ENCODE data around the gene CDC42EP2. TPM values are rescaled to one million over a fixed set of nuclear protein-coding genes. Genes with fewer than 3 reads are reported as not detected.

CDC42EP2 gene
- polyA plus RNA-seq, 1 experiment = 23.2 TPM

GRCh38 chr11:65356394-65356972 is 41.8 kb downstream of the CDC42EP2 start:
- no peak for TF ChIP-seq CTCF (IDR thresholded peaks at IDR 0.05; ENCODE audit: insufficient read depth, low read depth, low read length)
- POLR2A ChIA-PET = no interaction called here

GRCh38 chr11:65357856-65358356 is 43.2 kb downstream of the CDC42EP2 start:
- DNase-seq (ENCODE audit: low read depth) = no peak
- ChIA-PET POLR2A (interaction anchor here (0.5 to 0.7 kb wide), 4 partner anchors 60 to 142 kb away, joined by 3 to 11 read pairs (median 6); no protein-coding TSS in a partner anchor), CTCF (no interaction called here)
- no peak for TF ChIP-seq CTCF (IDR thresholded peaks at IDR 0.05; ENCODE audit: insufficient read depth, low read depth, low read length)
- H3K4me3 ChIP-seq (ENCODE audit: low read depth, low read length) = no peak overlapping the region
- peaks cover 5% of the 10 kb centered on the region for H3K27me3 ChIP-seq (ENCODE audit: control insufficient read depth, insufficient read depth, low read length)
- no peaks in the 10 kb centered on the region for H3K36me3 ChIP-seq (ENCODE audit: control insufficient read depth, insufficient read depth, low read length)

More at GRCh38 chr11:65356394-65356972, 41.8 kb downstream of the CDC42EP2 start:
- DNase-seq (ENCODE audit: low read depth) = no peak
- CTCF ChIA-PET = interaction anchor here (0.8 to 1.3 kb wide), 4 partner anchors 25 to 152 kb away, joined by 3 read pairs; no protein-coding TSS in a partner anchor
- Histone ChIP-seq H3K4me3 (ENCODE audit: low read depth, low read length) (no peak overlapping the region), H3K36me3 (ENCODE audit: control insufficient read depth, insufficient read depth, low read length) (peaks cover 6% of the 10 kb centered on the region), H3K27me3 (ENCODE audit: control insufficient read depth, insufficient read depth, low read length) (peaks cover 5% of the 10 kb centered on the region)

GRCh38 chr11:65362320-65362931 is 47.8 kb downstream of the CDC42EP2 start:
- no peak overlapping the region for H3K4me3 ChIP-seq (ENCODE audit: low read depth, low read length)
- no peak for DNase-seq (ENCODE audit: low read depth)
- TF ChIP-seq CTCF (IDR thresholded peaks at IDR 0.05; ENCODE audit: insufficient read depth, low read depth, low read length) = no peak
- POLR2A ChIA-PET = no interaction called here
- no peaks in the 10 kb centered on the region for H3K36me3 ChIP-seq (ENCODE audit: control insufficient read depth, insufficient read depth, low read length)
- peaks cover 1% of the 10 kb centered on the region; the same call in 1 of the 2 replicates for H3K27me3 ChIP-seq (ENCODE audit: control insufficient read depth, insufficient read depth, low read length)
- CTCF ChIA-PET = interaction anchor here (1.5 to 1.6 kb wide), 2 partner anchors 54 to 148 kb away, joined by 4 to 6 read pairs; no protein-coding TSS in a partner anchor

GRCh38 chr11:65362966-65363365 is 48.3 kb downstream of the CDC42EP2 start:
- no peak for TF ChIP-seq CTCF (IDR thresholded peaks at IDR 0.05; ENCODE audit: insufficient read depth, low read depth, low read length)
- no peak for DNase-seq (ENCODE audit: low read depth)
- no peak overlapping the region for H3K4me3 ChIP-seq (ENCODE audit: low read depth, low read length)
- H3K27me3 ChIP-seq (ENCODE audit: control insufficient read depth, insufficient read depth, low read length) = peaks cover 1% of the 10 kb centered on the region; the same call in 1 of the 2 replicates
- H3K36me3 ChIP-seq (ENCODE audit: control insufficient read depth, insufficient read depth, low read length) = no peaks in the 10 kb centered on the region
- ChIA-PET CTCF (interaction anchor here (1.6 kb wide), 1 partner anchor 53 kb away, joined by 6 read pairs; no protein-coding TSS in a partner anchor), POLR2A (no interaction called here)

GRCh38 chr11:65363770-65364169 is 49.1 kb downstream of the CDC42EP2 start:
- no peak for TF ChIP-seq CTCF (IDR thresholded peaks at IDR 0.05; ENCODE audit: insufficient read depth, low read depth, low read length)
- Histone ChIP-seq H3K36me3 (ENCODE audit: control insufficient read depth, insufficient read depth, low read length) (no peaks in the 10 kb centered on the region), H3K27me3 (ENCODE audit: control insufficient read depth, insufficient read depth, low read length) (no peaks in the 10 kb centered on the region), H3K4me3 (ENCODE audit: low read depth, low read length) (no peak overlapping the region)
- CTCF ChIA-PET = interaction anchor here (1.6 kb wide), 1 partner anchor 53 kb away, joined by 6 read pairs; no protein-coding TSS in a partner anchor
- DNase-seq (ENCODE audit: low read depth) = no peak
- POLR2A ChIA-PET = no interaction called here

Measured in BJ (cell line).